GM21526 (cell line): ENCODE results near the gene HIGD1B.

Experiments
- ATAC-seq: cut with Tn5 transposase; IDR thresholded peaks from one replicate; pipeline ENCODE4 v1.9.1; 2021; ENCODE audit warnings: moderate library complexity; ENCODE audit not compliant: unreplicated experiment, low FRiP score

The HIGD1B gene

DNA sequence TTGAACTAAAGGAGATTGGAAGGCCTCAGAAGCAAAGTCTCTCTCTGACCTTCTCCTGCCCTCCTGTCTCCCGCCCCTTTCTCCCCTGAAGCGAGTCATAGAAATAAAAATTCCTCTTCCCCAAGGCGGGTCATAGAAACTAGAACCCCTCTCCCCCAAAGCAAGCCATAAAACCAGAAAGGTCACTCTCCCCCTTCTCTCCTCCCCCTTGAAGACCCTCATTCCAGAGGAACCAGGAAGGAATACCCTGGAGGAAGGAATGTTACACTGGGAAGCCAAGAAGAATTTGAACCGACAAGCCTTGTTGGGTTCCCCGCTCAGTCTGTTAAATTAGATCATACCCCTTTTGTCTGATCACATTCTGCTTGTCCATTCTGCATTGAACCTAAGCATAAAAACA lies 14.9 kb upstream of the HIGD1B start:
- no peak for ATAC-seq

DNA sequence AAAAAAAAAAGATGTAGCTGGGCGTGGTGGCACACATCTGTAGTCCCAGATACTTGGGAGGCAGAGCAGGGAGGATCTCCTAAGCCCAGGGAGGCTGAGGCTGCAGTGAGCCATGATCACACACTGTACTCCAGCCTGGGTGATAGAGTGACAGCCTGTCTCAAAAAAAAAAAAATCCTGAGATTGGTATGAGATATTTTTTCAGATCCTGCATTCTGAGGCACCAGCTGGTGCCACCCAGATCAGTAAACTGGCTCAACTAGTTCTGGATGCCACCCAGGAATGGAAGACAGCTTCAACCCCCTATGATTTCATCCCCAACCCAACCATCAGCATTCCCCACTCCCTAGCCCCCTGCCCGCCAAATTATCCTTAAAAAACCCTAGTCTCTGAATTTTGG lies 10.5 kb upstream of the HIGD1B start:
- no peak for ATAC-seq

DNA sequence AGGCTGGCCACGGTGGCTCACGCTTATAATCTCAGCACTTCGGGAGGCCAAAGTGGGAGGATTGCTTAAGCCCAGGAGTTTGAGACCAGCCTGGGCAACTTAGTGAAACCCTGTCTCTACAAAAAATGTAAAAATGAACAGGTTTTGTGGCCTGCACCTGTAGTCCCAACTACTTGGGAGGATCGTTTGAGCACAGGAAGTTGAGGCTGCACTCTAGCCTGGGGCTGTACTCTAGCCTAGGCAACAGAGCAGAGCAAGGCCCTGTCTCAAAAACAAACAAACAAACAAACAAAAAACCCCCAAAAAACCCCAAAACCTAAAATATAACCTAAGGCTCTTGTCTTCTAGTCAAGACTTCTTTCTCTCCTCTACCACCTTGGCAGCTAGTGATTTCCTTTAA lies 7.4 kb upstream of the HIGD1B start:
- ATAC-seq = no peak

DNA sequence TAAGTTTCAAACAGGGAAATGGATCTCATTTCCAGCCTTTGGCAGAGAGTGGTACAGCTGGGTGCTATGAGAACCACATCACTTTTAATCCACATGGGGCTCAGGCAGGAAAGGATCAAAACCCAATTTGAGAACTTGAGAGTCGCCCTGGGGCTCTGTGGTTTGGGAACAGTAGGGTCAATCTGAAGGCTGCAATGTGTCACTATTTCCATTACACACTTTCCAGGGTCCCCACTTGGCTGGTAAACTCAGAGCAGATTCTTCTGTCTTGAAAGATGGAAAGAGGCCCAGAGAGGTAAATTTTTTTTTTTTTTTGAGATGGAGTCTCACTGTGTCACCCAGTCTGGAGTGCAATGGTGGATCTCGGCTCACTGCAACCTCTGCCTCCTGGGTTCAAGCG lies 6.7 kb upstream of the HIGD1B start:
- ATAC-seq = no peak

DNA sequence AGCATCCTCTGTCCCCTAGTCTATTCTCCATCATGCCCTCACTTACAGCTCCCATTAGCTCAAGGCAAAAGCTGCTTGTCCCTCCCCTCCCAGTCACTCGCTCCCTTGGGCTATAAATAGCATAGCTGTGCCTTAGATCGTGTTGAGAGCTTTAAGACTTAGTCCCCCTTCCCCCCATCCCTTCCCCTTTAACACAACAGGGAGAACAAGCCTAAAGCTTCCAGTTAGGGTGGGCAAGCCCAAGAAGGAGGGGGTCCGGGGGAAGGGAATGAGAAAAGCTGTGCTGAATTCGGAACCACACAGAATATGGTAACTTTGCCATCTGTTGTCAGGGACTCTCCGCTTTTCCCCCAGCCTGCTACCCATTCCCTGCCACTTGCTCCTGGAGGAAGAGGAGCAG lies 4.9 kb upstream of the HIGD1B start:
- no peak for ATAC-seq

DNA sequence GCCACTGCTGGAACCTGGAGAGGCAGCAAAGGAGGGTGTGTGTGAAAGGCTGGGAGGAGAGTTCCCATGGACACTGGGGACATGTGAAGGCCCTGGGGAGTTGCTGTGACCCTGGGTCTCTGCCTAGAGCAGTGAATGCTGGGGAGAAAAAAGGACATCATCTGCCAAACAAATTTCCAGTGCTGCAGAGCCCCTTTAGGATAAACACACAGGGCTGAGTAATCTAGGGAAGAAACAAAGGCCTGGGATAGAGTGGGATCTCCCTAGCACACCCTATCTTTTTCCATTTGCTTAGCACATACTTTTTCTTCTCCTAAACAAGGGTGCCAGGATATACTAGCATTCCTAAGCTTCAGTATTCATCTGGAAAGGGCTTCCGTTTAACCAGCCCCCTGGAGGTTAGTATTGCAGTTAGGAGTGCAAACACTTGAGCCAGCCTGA lies 3.3 kb upstream of the HIGD1B start:
- no peak for ATAC-seq

DNA sequence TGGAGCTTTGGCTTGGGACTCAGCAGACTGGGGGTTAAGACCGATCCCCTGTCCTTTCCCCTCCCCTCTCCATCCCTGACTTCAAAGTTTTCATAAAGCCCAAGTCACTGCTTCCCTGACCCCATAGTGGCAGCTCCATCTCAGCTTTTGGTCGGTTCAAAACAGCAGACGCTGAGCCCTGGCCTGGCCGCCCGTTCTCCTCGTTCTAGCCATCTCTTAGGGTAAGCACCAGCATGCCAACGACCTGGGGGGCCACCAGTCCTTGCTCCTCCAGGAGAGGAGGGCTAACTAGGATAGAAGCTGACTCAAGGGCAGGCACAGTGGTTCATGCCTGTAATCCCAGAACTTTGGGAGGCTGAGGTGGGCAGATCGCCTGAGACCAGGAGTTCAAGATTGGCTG lies 1.5 kb upstream of the HIGD1B start:
- no peak for ATAC-seq

DNA sequence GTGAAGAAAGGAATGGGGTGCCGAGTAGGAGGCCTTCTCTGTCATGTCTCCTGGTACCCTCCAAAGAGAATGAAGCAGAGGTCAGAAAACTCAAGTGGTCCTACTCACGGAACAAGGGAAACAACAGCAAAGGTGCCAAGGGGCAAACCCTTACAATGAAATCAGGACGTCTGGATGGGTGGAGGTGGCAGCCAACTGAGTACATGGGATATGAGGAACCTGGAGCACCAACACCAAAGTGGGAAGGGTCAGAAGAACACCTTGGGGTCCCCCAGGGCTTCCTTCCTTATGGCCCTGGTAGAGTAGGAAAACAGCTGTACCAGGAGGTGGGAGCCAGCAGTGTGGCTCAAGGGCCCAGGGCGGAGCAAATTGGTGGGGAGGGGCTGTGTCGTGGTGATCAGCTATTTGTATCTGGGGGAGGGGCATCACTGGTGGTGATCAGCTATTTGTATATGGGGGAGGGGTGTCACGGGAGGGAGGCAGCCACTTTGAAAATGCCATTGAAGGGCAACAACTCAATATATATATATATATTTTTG lies 643 bp downstream of the HIGD1B start:
- ATAC-seq = no peak

DNA sequence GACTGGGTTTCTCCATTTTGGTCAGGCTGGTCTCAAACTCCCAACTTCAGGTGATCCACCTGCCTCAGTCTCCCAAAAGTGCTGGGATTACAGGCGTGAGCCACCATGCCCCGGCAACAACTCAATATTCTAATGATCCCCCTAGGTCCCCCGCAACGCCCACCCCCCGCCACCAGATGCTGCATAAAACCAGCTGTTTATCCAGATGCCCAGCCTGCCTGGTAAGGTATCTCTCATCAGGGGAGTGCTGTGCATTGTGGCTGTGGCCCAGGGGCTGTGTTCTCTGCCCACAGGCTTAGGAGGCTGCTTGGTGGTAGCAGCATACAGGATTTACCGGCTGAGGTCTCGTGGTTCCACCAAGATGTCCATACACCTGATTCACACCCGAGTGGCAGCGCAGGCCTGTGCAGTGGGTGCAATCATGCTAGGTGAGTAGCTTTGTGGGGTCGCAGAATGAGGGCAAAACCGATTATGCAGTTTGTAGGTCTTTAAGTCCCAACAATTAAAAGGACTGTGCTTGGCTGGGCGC lies 1.3 kb downstream of the HIGD1B start:
- no peak for ATAC-seq

DNA sequence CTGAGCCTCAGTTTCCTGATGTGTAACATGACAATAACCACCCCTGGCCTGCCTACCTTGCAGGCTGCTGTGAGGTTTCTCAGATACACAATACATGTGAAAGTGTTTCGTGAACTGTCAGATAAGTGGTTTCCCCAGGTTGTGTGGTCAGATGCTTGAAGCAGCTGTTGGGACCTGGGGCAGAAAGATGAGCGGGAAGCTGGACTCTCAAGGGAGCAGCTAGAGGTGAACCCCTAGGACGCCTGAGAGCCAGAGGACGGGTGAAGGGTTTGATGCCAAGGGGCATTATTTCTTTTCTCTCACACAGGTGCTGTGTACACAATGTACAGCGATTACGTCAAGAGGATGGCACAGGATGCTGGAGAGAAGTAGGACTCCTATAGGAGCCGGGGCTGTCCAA lies 2.3 kb downstream of the HIGD1B start:
- ATAC-seq = no peak

DNA sequence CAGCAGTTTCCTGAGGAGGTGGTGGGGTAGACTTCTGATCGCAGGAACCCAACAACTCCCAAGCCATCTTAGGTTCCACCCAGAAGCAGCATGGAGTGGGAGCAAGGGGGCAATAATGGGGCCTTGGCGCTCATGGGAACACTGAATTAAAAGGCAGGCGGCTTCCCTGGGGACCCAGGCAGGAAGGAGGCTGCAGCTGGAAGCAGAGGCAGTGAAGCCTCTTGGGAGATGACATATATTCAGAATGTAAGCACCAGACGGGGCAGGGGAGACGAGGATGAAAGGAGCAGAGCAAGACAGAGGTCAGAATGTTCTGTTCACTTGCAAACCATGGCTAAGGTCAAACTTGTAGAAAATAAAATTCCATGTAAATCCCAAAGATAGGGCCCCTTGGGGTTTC lies 2.9 kb downstream of the HIGD1B start:
- no peak for ATAC-seq

DNA sequence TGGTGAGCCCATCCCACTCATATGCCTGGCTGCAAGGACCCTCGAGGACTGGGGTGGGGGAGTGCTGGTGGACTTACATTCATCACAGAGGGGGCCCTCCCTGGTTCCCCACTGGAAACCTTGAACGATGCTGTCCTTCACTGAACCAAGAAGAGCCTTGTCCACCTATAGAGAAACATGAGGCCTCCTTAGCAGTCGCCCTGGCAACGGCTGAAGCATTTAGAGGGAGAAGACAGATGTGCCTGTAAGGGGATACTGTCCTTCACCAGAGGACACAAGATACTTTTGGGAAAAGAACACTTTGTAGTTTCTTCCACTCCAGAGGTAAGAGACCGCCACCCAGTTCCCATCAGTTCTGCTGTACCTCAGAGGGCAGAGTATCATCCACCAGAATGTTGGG lies 6.5 kb downstream of the HIGD1B start:
- ATAC-seq = no peak

DNA sequence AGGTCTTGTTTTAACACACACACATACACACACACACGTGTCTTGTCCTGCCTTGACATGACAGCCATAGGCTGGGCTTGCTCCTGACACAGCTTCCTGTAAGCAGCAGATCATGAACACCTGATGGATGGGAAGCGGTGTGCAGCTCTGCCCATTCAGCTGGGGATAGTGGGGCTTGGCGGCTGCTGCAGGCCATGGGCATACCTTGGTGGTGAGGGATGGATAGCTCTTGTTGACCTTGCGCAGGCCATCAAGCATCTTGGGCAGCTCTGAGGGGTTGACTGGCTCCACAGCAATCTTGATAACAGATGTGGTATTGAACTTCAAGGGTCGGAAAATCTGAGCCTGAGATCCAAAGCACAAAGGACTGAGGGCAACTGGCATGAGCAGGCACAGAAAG lies 12.0 kb downstream of the HIGD1B start:
- ATAC-seq = no peak

DNA sequence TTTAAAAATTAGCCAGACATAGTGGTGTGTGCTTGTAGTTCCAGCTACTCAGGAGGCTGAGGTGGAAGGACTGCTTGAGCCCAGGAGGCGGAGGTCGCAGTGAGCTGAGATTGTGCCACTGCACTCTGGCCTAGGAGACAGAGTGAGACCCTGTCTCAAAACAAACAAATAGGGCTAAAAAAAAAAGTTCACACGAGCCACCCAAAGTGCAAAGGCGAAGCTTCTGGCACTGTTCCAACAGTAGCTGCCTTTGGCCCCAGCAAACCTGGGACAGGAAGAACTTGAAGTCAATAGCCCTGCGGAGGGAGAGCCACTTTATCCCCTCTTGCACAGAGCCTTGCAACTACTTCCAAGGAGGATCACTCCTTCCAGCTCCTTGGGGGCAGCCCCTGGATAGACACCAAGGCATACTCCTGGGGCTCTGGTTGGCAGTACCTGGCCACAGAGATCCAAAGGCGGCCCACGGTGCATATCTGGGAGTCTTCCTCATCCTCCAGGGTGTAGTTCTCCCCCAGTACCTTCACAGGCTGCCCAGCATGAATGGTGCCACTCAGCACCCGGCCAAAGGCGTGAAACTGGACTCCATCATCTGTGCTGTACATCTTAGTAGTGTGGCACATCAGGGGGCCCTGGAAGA lies 14.7 kb downstream of the HIGD1B start:
- no peak for ATAC-seq

DNA sequence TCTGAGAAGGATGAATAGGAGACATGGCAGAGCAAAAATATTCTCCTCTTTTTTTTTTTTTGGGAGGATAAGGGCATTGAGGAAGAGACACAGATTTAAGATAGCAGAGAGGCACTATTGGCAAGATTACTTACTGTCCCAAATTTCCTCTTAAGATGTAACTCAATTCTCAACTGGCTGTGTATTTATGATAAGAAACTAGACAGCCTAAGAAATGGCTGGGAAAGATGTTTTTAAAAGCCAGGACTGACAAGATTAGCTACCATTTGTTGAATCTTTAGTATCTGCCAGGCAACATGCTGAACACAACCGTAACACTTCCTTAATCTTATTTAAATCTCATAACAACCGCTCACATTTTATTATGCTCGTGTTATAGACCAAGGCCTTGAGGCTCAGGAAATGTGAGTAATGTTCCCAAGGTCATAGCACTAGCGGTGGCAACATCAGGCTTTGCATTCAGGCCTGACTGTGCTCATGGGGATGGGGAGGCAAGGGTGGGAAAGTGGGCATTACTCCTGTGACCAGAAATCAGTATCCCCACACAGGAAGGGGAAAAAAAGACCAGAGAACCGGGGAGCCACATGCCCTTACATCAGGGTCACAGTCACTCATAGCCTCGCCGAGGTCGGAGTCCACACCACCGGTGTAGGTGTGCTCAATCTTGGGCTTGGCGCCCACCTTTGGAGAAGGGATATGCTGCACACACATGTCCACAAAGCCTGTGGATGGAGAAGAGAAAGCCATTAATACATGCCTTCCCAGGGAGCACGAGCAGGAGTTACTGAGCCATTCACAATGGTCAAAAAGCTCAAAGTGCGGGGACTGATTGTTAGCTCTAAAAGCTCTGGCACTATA lies 15.6 kb downstream of the HIGD1B start:
- no peak for ATAC-seq

DNA sequence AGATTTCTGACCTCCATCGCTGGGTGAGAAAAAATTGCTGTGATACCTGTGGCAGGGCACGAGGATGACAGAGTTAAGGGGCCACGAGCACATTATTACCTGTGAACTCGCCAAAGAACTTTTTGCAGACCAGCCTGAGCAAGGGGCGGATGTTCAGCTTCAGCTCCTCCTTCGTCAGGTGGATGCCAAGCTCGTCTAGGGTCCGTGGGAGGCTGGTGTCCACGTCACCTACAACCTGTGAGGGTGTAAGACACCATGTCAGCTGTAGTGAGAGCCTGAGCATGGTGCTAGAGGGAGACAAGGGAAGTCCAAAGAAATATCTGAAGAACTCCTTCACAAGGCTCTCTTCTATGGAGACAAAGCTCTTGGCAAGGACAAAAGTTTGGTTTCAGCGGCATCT lies 17.1 kb downstream of the HIGD1B start:
- no peak for ATAC-seq

DNA sequence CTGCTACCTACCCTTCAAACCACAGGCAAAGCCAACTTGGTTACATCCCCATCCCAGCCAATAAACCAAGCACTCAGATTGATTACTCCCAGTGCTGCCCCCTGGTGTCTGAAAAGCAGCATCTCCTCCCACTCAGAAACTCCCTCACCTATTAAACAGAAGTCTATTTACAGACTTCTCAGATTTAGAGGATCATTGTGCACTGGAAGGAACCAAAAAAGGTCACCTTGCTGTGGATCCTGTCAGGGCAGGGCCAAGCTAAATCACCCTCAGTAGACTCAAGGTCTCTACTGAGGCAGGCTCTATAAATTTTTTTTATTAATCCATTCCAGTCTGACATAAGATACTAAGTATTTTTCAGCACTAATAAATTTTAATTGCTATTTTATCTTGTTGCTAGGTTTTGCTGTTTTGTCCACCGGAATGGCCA lies 17.6 kb downstream of the HIGD1B start:
- no peak for ATAC-seq

DNA sequence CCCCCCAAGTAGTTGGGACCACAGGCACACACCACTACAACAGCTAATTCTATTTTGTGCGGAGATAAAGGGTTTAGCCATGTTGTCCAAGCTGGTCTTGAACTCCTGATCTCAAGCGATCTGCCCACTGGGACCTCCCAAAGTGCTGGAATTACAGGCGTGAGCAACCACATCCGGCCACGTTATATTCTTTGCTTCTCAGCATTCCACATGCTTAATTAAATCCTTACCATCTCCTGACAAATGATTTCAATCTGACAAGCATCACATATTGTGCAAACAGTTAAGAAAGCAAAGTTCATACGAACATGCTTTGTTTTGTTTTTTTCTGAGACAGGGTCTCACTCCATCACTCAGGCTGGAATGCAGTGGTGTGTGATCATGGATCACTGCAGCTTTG lies 18.2 kb downstream of the HIGD1B start:
- no peak for ATAC-seq

DNA sequence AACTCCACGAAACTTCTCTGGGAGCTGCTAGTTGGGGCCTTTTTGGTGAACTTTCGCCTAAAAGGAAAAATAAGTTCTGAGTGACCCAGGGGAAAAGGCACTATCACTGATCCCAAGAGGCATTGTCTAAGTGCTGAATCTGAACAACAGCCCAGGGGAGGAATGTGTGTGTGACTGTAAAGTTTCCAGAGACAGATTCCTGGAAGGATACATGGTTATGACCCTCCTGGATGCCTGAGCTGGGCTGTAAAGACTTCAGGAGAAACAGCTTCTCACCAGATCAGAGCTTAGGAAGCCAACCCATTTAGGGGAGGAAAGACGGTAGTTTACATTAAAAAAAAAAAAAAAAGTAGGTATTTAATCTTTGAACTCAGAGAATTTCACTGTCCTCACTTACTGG lies 20.2 kb downstream of the HIGD1B start:
- no peak for ATAC-seq

DNA sequence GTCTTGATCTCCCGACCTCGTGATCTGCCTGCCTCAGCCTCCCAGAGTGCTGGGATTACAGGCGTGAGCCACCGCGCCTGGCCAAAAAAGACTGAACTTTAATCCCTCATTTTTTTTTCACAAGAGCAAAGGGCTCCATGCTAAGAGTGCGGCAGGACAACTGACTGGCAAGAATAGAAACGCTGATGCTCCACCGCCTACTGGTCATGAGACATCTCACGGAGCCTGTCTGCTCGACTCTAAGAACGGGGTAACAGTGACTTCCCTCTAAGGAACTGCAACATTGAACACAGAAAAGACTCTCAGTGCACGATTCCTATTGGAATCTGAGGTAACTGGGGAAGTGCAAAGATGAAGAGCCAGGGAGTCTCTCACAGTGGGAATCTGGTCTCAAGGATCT lies 23.9 kb downstream of the HIGD1B start:
- ATAC-seq = no peak

DNA sequence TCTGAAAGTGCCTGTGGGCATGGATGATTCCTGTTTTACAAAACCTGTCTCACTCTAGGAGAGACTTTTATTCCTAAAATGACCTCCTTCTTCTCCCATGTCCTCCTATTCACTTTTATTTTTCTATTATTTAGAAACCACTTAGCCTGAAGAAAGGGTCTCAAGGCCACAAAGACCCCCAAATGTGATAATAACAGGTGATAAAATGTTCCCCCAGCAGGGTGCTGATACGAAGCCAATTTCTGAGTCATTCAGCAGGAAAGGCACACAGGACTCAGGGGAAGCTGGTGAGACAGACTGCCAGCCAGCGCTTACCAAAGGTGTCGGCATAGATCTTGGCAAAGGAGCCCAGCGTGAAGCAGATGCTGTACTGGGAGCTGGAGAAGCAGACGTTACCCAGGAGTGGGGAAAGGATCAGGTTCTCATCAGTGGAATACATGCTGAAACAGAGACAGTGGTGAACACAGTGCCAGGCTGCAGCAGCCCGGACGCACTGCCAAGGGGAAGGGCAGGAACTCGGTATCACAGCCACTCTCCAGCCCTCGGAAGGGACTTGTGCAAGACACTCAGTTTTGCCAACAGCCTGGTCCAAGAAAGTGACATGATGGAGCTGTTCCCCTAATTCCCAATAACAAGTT lies 24.6 kb downstream of the HIGD1B start:
- ATAC-seq = no peak
